Colonic mucosa (tissue), 4 donors: Measurements from ENCODE around the gene ZDHHC20. TPM values are rescaled to one million over a fixed set of nuclear protein-coding genes. Genes with fewer than 3 reads are reported as not detected.

Source experiments
- DNase-seq: peaks from one replicate; pipeline ENCODE4 v3.0.0-alpha.2; 2020
- H3K27ac ChIP-seq: fragments of 200-600 bp; one replicate; pipeline ENCODE4 v1.8.0; 2021
- H3K27me3 ChIP-seq: fragments of 200-600 bp; one replicate; pipeline ENCODE4 v1.8.0; 2021
- H3K36me3 ChIP-seq: fragments of 200-600 bp; one replicate; pipeline ENCODE4 v1.8.0; 2021
- H3K4me1 ChIP-seq: fragments of 200-600 bp; one replicate; pipeline ENCODE4 v1.8.0; 2021; ENCODE audit warnings: mild to moderate bottlenecking
- H3K4me3 ChIP-seq: fragments of 200-600 bp; one replicate; pipeline ENCODE4 v1.8.0; 2021
- H3K9ac ChIP-seq, 2 donors: one replicate each; pipeline ENCODE4 v1.7.0; 2013; ENCODE audit warnings: control low read depth in 2 of 2, low read depth in 2 of 2, low read length in 2 of 2
- H3K9me3 ChIP-seq: fragments of 200-600 bp; one replicate; pipeline ENCODE4 v1.8.0; 2021
- CTCF ChIP-seq: fragments of 200-600 bp; IDR thresholded peaks from one replicate; pipeline ENCODE4 v1.8.0; 2022; ENCODE audit warnings: antibody characterized with exemption, mild to moderate bottlenecking
- intact Hi-C: fragments of 100-400 bp; cut with DNase I; formaldehyde crosslinking; loops from one replicate; pipeline ENCODE4 v1.14.1; 2022
- total RNA-seq, 2 donors: library from RNA; stranded (reverse); fragmentation: NEBNext Ultra II Directional in 1 of 2; extraction: Animal tissue kit (Norgen Biotek cat#: 25700) in 1 of 2; gene quantifications; one replicate each; pipeline ENCODE4 v1.2.1, GENCODE V29; 2021
- donor health status: healthy.
- donor health status: DM: no; HTN: no; CAD: no.
- donor health status: DM: no; HTN: no; CAD: no.

ZDHHC20 gene
- 100 to 1,000 TPM in 1 of 2 donors, 10 to 100 TPM in 1; 74.0 to 111 TPM for total RNA-seq

GRCh38 chr13:21458813-21459701, at the start of gene ZDHHC20:
TSS of gene ZDHHC20 (minus strand) at chr13:21459303. CDS start at chr13:21459171, 132 bp downstream.
- DNase-seq: peak; percentile 94
- Histone ChIP-seq H3K4me1 (peaks cover 9% of the 10 kb centered on the region), H3K9ac (peak within 1 kb of the TSS; percentile 88 to 96), H3K9me3 (no peaks in the 10 kb centered on the region), H3K27me3 (no peaks in the 10 kb centered on the region), H3K4me3 (peak within 1 kb of the TSS; percentile 100), H3K36me3 (no peaks in the 10 kb centered on the region), H3K27ac (peak within 1 kb of the TSS; percentile 96)
- no peak for TF ChIP-seq CTCF
- intact Hi-C loops: no loop called here

GRCh38 chr13:21504379-21504778, 45.3 kb upstream of the ZDHHC20 start:
- Histone ChIP-seq H3K36me3 (no peaks in the 10 kb centered on the region), H3K27ac (no peak overlapping the region), H3K9me3 (no peaks in the 10 kb centered on the region), H3K4me1 (no peaks in the 10 kb centered on the region), H3K9ac (no peak overlapping the region), H3K4me3 (no peak overlapping the region), H3K27me3 (no peaks in the 10 kb centered on the region)
- DNase-seq: no peak
- TF ChIP-seq CTCF: no peak
- intact Hi-C loops: no loop called here

GRCh38 chr13:21501686-21502085, 42.6 kb upstream of the ZDHHC20 start:
- no peak overlapping the region for H3K9ac ChIP-seq
- no peak for TF ChIP-seq CTCF
- H3K4me1 ChIP-seq: no peaks in the 10 kb centered on the region
- DNase-seq: no peak
- H3K27me3 ChIP-seq: no peaks in the 10 kb centered on the region
- H3K4me3 ChIP-seq: no peak overlapping the region
- intact Hi-C loops: no loop called here
- no peak overlapping the region for H3K27ac ChIP-seq
- no peaks in the 10 kb centered on the region for H3K9me3 ChIP-seq
- H3K36me3 ChIP-seq: no peaks in the 10 kb centered on the region

DNA sequence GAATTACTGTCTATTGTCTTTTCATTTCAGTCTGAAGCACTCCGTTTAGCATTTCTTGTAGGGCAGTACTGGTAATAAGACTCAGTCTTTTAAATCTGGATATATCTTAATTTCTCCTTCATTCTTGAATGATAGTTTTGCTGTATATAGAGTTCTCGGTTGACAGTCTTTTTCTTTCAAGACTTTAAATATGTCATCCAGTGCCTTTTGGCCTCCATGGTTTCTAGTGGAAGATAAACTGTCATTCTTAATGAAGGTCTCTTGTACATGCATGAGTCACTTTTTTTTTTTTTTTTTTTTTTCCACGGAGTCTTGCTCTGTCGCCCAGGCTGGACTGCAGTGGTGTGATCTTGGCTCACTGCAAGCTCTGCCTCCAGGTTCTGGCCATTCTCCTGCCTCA, 27.2 kb upstream of the ZDHHC20 start:
- H3K9me3 ChIP-seq: no peaks in the 10 kb centered on the region
- no peaks in the 10 kb centered on the region for H3K36me3 ChIP-seq
- no peak for TF ChIP-seq CTCF
- intact Hi-C loops: no loop called here
- no peak overlapping the region for H3K9ac ChIP-seq
- no peak overlapping the region for H3K27ac ChIP-seq
- no peaks in the 10 kb centered on the region for H3K4me1 ChIP-seq
- no peaks in the 10 kb centered on the region for H3K27me3 ChIP-seq
- DNase-seq: no peak
- H3K4me3 ChIP-seq: no peak overlapping the region

DNA sequence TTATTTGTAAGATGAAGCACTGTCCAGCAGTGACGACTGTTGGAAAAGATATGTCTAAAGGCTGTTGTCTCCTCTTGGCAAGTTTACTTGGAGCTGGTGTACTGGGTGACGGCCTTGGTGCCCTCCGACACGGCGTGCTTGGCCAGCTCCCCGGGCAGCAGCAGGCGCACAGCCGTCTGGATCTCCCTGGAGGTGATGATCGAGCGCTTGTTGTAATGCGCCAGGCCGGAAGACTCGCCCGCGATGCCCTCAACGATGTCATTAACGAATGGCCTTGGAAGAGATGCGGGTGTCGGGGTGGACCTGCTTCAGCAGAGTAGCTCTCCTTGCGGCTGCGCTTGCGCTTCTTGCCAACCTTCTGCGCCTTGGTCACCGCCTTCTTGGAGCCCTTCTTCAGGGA, 24.6 kb upstream of the ZDHHC20 start:
- intact Hi-C loops: no loop called here
- no peaks in the 10 kb centered on the region for H3K27me3 ChIP-seq
- no peaks in the 10 kb centered on the region for H3K4me1 ChIP-seq
- H3K9me3 ChIP-seq: no peaks in the 10 kb centered on the region
- no peak for TF ChIP-seq CTCF
- no peak overlapping the region for H3K9ac ChIP-seq
- no peak for DNase-seq
- H3K4me3 ChIP-seq: no peak overlapping the region
- H3K27ac ChIP-seq: no peak overlapping the region
- no peaks in the 10 kb centered on the region for H3K36me3 ChIP-seq
